ENCODE measurements around the gene CHP2. TPM values are rescaled to one million over a fixed set of nuclear protein-coding genes. Genes with fewer than 3 reads are reported as not detected.

The CHP2 gene
- polyA plus RNA-seq, 1 of the 3 experiments (the other 2 are of a cell fraction) = not detected

- no peak overlapping the region for H3K4me2 ChIP-seq
- no peaks in the 10 kb centered on the region for H4K20me1 ChIP-seq (ENCODE audit: insufficient read depth)
- peak; percentile 63 for DNase-seq
- no peaks in the 10 kb centered on the region for H3F3A ChIP-seq (replicated peaks; ENCODE audit: insufficient read depth)
- TF ChIP-seq FOXJ3 (CRISPR knock-in tag; IDR thresholded peaks at IDR 0.05) (no peak), CTCF (IDR thresholded peaks at IDR 0.05) (peak; percentile 64), SMC3 (IDR thresholded peaks at IDR 0.05; ENCODE audit: low read depth, low read length) (peak; percentile 86), MAX (IDR thresholded peaks at IDR 0.05; ENCODE audit: low read depth) (no peak), RAD21 (IDR thresholded peaks at IDR 0.05; ENCODE audit: low read length) (peak; percentile 76)
- ChIA-PET POLR2A (no interaction called here), CTCF (interaction anchor here (0.6 to 3.8 kb wide), 16 partner anchors 10 to 703 kb away, joined by 3 to 47 read pairs (median 6); no protein-coding TSS in a partner anchor)
- no peaks in the 10 kb centered on the region for H3K79me2 ChIP-seq (ENCODE audit: insufficient read depth)
- H3K9ac ChIP-seq = no peak overlapping the region
- no peaks in the 10 kb centered on the region for H3K9me3 ChIP-seq
- 0% methylated on average over 5 of the region's 5 CpGs for WGBS (ENCODE audit: low lambda C conversion rate)
- H2AFZ ChIP-seq (ENCODE audit: low read depth) = no peak overlapping the region
- H3K4me3 ChIP-seq (ENCODE audit: low read depth in 2 of 2, low read length in 1 of 2) = no peak overlapping the region; a peak in 1 of 4 replicates
- H3K4me1 ChIP-seq (ENCODE audit: control insufficient read depth in 1 of 2, insufficient read depth in 2 of 2, low read depth in 1 of 2, low read length in 1 of 2) = peaks cover 0 to 5% of the 10 kb centered on the region in 2 experiments; a peak in 1 of 4 replicates
- no peaks in the 10 kb centered on the region for H3K36me3 ChIP-seq (replicated peaks in 1 of 2; ENCODE audit: control insufficient read depth in 1 of 2, insufficient read depth in 2 of 2, low read length in 1 of 2)
- no peak overlapping the region for H3K27ac ChIP-seq (ENCODE audit: low read depth in 2 of 2, low read length in 1 of 2)
- no peaks in the 10 kb centered on the region; the same call in 1 of the 2 replicates for H3K27me3 ChIP-seq (ENCODE audit: insufficient read depth)
- H3K9me2 ChIP-seq = no peaks in the 10 kb centered on the region
Observed at GRCh38 chr16:23801378-23801777, 46.6 kb downstream of the CHP2 start.

- H3K4me3 ChIP-seq (ENCODE audit: low read depth in 2 of 2, low read length in 1 of 2) = no peak overlapping the region
- H3K9ac ChIP-seq = no peak overlapping the region
- H3K27me3 ChIP-seq (ENCODE audit: insufficient read depth) = no peaks in the 10 kb centered on the region; the same call in 1 of the 2 replicates
- WGBS (ENCODE audit: low lambda C conversion rate) = 27% methylated on average over 2 of the region's 2 CpGs
- no peak for TF ChIP-seq RAD21 (IDR thresholded peaks at IDR 0.05; ENCODE audit: low read length)
- no peak for TF ChIP-seq SIN3A (IDR thresholded peaks at IDR 0.05; ENCODE audit: borderline replicate concordance, low read depth, low read length)
- TF ChIP-seq RCOR1 (IDR thresholded peaks at IDR 0.05; ENCODE audit: low read length) = no peak
- no peak for TF ChIP-seq REST (IDR thresholded peaks at IDR 0.05; ENCODE audit: low read depth, low read length)
- TF ChIP-seq RFX5 (IDR thresholded peaks at IDR 0.05; ENCODE audit: low read length) = no peak
- TF ChIP-seq PBX3 (IDR thresholded peaks at IDR 0.05) = no peak
- TF ChIP-seq TAF1 (IDR thresholded peaks at IDR 0.05; ENCODE audit: borderline replicate concordance, low read depth, low read length) = no peak
- no peak for TF ChIP-seq MXI1 (IDR thresholded peaks at IDR 0.05; ENCODE audit: low read depth, low read length)
- TF ChIP-seq YY1 (IDR thresholded peaks at IDR 0.05; ENCODE audit: low read depth) = no peak
- TF ChIP-seq ZBTB33 (IDR thresholded peaks at IDR 0.05; ENCODE audit: borderline replicate concordance, low read depth) = no peak
- TF ChIP-seq SMC3 (IDR thresholded peaks at IDR 0.05; ENCODE audit: low read depth, low read length) = no peak
- no peaks in the 10 kb centered on the region for H3K79me2 ChIP-seq (ENCODE audit: insufficient read depth)
- no peak overlapping the region for H2AFZ ChIP-seq (ENCODE audit: low read depth)
- H3K9me2 ChIP-seq = no peaks in the 10 kb centered on the region
- no peak overlapping the region for H3K4me2 ChIP-seq
- DNase-seq = no peak
- H3K27ac ChIP-seq (ENCODE audit: low read depth in 2 of 2, low read length in 1 of 2) = no peak overlapping the region
- H3K4me1 ChIP-seq (ENCODE audit: control insufficient read depth in 1 of 2, insufficient read depth in 2 of 2, low read depth in 1 of 2, low read length in 1 of 2) = peaks cover 0 to 5% of the 10 kb centered on the region in 2 experiments; a peak in 1 of 4 replicates
- ChIA-PET POLR2A (no interaction called here), CTCF (interaction anchor here (0.8 to 3.8 kb wide), 25 partner anchors 9 to 706 kb away, joined by 3 to 47 read pairs (median 4); no protein-coding TSS in a partner anchor)
- no peaks in the 10 kb centered on the region for H3K36me3 ChIP-seq (replicated peaks in 1 of 2; ENCODE audit: control insufficient read depth in 1 of 2, insufficient read depth in 2 of 2, low read length in 1 of 2)
- no peaks in the 10 kb centered on the region for H3K9me3 ChIP-seq
- H4K20me1 ChIP-seq (ENCODE audit: insufficient read depth) = no peaks in the 10 kb centered on the region
- no peaks in the 10 kb centered on the region for H3F3A ChIP-seq (replicated peaks; ENCODE audit: insufficient read depth)
Observed at GRCh38 chr16:23802776-23803175, 48.0 kb downstream of the CHP2 start.
